GM19438 (cell line): Measurements from ENCODE around the gene ZBTB8OS.

Experiments
- ATAC-seq: cut with Tn5 transposase; IDR thresholded peaks from one replicate; pipeline ENCODE4 v1.9.1; 2021; ENCODE audit warnings: low read depth; ENCODE audit not compliant: unreplicated experiment

ZBTB8OS gene

DNA sequence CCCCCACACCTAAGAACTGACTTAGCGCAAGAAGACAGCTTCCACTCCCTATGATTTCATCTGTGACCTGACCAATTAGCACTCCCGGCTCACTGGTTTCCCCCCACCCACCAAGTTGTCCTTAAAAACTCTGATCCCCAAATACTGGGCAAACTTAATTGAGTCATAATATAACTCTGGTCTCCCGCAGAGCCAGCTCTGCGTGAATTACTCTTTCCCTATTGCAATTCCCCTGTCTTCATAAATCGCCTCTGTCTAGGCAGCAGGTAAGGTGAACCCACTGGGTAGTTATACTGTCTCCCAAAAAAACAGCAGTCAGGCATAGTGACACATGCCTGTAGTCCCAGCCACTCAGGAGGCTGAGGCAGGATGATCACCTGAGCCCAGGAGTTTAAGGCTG, 36.9 kb downstream of the ZBTB8OS start:
- no peak for ATAC-seq

GRCh38 chr1:32612189-32612881, 38.0 kb downstream of the ZBTB8OS start:
- ATAC-seq = peak; percentile 90

- no peak for ATAC-seq
Measured at GRCh38 chr1:32611859-32612188, 38.5 kb downstream of the ZBTB8OS start.

DNA sequence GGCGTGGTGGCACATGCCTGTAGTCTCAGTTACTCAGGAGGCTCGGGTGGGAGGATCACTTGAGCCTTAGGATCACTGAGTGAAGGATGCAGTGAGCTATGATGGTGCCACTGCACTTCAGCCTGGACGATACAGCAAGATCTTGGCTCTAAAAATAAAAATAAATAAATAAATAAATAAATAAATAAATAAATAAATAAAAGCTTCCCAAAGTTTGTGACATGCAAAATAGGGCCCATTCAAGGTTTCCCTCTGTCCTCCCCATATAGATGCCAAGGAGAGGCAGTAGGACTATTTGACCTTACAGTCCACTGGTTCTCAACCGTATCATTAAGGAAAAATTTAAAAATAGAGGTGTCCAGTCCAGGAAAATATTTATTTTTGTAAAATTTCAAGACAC, 41.2 kb downstream of the ZBTB8OS start:
- no peak for ATAC-seq

GRCh38 chr1:32606565-32607371, 43.6 kb downstream of the ZBTB8OS start:
- ATAC-seq = no peak

DNA sequence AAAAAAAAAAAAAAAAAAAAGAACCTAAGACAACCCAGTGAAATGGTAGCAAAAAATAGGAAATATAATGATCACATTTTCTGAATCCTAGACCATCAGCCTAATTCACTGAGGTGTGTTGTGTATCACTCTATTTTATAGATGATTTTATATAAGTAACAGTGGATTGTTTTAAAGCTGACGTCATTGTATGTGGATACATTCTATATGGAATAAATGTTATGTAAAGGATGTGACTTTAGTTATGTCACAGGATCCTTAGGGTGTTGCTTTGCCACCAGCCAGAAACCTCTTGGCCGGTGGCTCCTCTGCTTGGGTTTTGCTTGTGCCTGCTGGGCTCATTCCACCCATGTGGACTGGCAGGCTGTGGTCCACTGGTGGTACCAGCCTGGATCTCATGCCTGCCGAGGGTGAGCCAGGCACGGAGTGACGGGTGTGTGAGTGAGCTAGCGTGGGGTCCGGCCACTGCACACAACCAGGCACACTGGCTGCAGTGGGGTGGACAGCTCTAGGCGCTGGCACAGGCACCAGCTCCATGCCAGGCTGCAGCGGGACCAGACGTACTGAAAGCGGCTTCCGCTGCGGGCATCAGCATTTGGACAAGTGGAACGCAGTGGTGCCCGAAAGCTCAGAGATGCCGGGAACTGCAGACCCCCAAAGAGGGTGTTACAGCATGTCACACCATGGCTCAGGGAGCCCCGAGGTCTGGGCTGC, 44.5 kb downstream of the ZBTB8OS start:
- no peak for ATAC-seq

DNA sequence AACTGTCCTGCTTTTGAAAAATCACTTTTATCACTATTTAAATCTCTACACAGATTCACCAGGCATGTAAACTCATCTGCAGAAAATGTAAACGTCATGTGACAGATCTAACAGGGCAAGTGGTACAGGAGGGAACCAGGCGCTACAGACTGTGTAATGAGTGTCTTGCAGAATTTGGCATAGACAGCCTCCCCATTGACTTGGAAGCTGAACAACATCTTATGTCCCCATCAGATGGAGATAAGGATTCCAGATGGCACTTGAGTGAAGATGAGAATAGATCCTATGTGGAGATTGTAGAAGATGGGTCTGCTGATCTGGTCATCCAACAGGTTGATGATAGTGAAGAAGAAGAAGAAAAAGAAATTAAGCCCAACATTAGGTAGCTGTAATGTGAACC, 50.3 kb downstream of the ZBTB8OS start:
- no peak for ATAC-seq

GRCh38 chr1:32592943-32593342, 57.4 kb downstream of the ZBTB8OS start:
- ATAC-seq = no peak

DNA sequence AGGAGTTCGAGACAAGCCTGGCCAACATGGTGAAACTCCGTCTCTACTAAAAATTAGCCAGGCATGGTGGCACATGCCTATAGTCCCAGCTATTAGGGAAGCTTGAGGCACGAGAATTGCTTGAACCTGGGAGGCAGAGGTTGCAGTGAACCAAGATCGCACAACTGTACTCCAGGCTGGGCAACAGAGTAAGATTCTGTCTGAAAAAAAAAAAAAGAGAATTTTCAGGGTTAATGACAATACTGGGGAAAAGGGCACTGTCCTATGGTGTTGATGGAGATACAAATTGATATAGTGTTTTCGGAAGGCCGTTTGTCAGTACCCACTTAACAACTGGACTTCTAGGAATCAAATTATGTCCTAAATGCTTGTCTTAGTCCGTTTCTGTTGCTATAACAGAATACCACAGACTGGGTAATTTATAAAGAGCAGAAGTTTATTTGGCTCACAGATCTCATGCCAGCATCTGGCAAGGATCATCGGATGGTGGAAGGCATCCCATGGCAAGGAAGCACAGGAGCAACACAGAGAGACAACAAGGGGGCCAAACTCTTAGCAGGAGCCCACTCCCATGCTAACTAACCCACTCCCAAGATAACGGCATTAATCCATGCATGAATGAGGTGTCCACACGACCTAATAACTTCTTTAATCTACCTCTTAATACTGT, 69.9 kb downstream of the ZBTB8OS start:
- no peak for ATAC-seq
